ENCODE data around the gene RMND1.
"Not testable (repeated sequence)": the region's sequence is repeated elsewhere in the genome, so short reads cannot be mapped to it uniquely, and the experiment has no call there.

RMND1 gene

DNA sequence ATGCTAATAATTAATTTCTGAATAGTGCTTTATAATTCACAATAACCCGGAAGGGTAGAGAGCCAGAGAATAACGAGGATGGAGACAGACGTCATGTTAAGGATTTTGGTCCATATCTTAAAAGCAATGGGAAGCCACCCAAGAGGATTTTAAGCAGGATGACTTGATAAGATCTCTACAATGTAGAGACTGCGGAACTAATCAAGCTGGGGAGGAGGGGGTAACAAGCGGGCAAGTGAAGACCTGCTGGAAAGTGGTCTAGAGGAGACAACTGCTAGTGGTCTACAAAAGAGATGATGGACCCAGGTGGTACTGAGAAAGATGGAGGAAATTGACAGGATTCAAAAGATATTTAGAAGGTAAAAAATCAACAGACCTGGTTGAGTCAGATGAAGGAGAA lies 67.8 kb downstream of the RMND1 start:
- no peak for TF ChIP-seq CTCF (IDR thresholded peaks at IDR 0.05; ENCODE audit: low read depth, low read length)
- H3K4me3 ChIP-seq (ENCODE audit: low read depth, low read length) = no peak overlapping the region

DNA sequence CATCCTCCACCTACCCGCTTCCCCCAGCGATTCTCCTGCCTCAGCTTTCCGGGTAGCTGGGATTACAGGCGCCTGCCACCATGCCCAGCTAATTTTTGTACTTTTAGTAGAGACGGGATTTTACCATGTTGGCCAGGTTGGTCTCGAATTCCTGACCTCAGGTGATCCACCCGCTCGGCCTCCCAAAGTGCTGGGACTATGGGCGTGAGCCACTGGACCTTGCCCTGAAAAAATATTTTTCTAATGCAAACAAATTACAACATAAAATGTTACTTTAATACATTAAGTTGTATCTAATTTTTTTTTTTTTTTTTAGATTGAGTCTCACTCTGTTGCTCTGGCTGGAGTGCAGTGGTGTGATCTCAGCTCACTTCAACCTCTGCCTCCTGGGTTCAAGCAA lies 69.3 kb downstream of the RMND1 start:
- not testable (repeated sequence) for H3K4me3 ChIP-seq (ENCODE audit: low read depth, low read length)

- H3K4me3 ChIP-seq (ENCODE audit: low read depth, low read length) = no peak overlapping the region
- no peak for TF ChIP-seq CTCF (IDR thresholded peaks at IDR 0.05; ENCODE audit: low read depth, low read length)
These were observed 70.2 kb downstream of the RMND1 start for GRCh38 chr6:151381722-151382121.

- H3K4me3 ChIP-seq (ENCODE audit: low read depth, low read length) = no peak overlapping the region
- no peak for TF ChIP-seq CTCF (IDR thresholded peaks at IDR 0.05; ENCODE audit: low read depth, low read length)
These were observed 71.1 kb downstream of the RMND1 start for GRCh38 chr6:151380848-151381205.

DNA sequence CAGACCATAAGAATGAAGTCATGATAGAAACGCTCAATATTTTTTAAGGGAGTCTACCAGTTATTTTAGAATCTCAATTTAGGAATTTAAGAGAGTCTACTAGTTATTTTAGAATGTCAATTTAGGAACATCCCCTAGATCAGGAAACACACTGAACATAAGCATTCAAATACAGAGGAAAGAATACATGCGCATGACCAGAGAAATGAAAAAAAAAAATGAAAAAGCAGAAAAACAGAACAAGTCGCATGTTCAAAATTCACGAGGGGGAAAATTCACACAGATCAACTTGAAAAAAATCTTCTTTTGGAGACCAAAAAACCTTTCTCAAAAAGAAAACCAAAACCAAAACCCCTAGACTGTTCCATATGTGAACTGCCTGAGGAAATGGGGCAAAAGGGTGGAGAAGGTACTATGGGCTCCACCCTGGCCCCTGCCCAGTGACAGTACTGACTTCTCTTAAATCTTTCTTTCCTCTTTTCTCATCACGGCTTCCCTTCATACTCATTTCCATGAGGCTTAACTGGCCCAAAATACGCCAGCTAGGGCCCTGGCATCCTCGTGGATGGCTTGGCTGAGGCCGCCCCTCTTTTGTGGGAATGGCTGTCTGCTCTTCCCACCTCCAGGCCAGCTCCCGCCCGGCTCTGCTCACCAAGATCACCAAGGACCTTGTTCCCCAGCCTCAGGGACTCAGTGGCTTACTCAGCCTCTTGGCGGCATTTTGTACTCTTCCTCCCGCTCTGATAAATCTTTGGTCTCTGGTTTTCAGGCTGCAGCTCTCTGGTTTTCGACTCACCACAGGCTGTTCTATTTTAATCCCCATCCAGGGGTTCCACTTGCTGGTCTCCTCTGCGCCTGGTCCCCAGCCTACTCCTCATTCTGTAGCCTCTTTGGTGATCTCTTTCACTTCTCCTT lies 71.7 kb downstream of the RMND1 start:
- no peak for TF ChIP-seq CTCF (IDR thresholded peaks at IDR 0.05; ENCODE audit: low read depth, low read length)
- no peak overlapping the region for H3K4me3 ChIP-seq (ENCODE audit: low read depth, low read length)

DNA sequence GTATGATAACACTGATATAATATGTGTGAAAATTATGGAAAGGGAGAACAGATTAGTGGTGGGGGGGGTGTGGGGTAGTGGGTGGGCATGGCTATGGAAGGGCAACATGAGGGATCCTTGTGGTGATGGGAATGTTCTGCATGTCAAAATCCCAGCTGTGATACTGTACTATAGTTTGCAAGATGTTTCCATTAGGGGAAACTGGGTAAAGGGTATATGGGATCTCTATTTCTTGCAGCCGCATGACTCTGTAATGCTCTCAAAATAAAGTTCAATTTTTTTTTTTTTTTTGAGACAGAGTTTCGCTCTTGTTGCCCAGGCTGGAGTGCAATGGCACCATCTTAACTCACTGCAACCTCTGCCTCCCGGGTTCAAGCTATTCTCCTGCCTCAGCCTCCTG lies 74.8 kb downstream of the RMND1 start:
- no peak for TF ChIP-seq CTCF (IDR thresholded peaks at IDR 0.05; ENCODE audit: low read depth, low read length)
- H3K4me3 ChIP-seq (ENCODE audit: low read depth, low read length) = no peak overlapping the region

GRCh38 chr6:151376440-151376839 lies 75.5 kb downstream of the RMND1 start:
- TF ChIP-seq CTCF (IDR thresholded peaks at IDR 0.05; ENCODE audit: low read depth, low read length) = no peak
- H3K4me3 ChIP-seq (ENCODE audit: low read depth, low read length) = no peak overlapping the region

GRCh38 chr6:151375833-151376232 lies 76.1 kb downstream of the RMND1 start:
- TF ChIP-seq CTCF (IDR thresholded peaks at IDR 0.05; ENCODE audit: low read depth, low read length) = no peak
- H3K4me3 ChIP-seq (ENCODE audit: low read depth, low read length) = no peak overlapping the region

All from WI38 (cell line).